SK-N-SH (cell line): ENCODE data around the gene SLC8A1. TPM values are rescaled to one million over a fixed set of nuclear protein-coding genes. Genes with fewer than 3 reads are reported as not detected.

Experiments used
- CTCF ChIA-PET: fragments of 300-600, 350-600 bp; formaldehyde crosslinking; extraction: SDS; loops from one replicate; lab custom pipeline; 2021; lab: Yijun Ruan, JAX
- POLR2A ChIA-PET: fragments of 350-600 bp; sonication (Branson Sonifier 250); formaldehyde crosslinking; extraction: SDS; loops from one replicate; lab custom pipeline; 2020; ENCODE audit warnings: antibody characterized with exemption, inconsistent platforms; lab: Yijun Ruan, JAX
- DNase-seq: peaks from one replicate; pipeline ENCODE4 v3.0.0; 2012
- H2AFZ ChIP-seq: fragments of 200-600 bp; sonication (generic); 2 replicates; pipeline ENCODE4 v1.8.1; 2016; ENCODE audit warnings: antibody characterized with exemption, mild to moderate bottlenecking, low read depth
- H3F3A ChIP-seq: fragments of 200-600 bp; sonication (generic); replicated peaks from 2 replicates; pipeline ENCODE3; 2016; ENCODE audit warnings: antibody characterized with exemption, mild to moderate bottlenecking; ENCODE audit not compliant: insufficient read depth
- H3K27ac ChIP-seq, 2 experiments: fragments of 200-500 bp in 1 of 2; fragments of 200-600 bp in 1 of 2; sonication (Bioruptor generic) in 1 of 2; sonication (generic), shearing (Covaris generic) in 1 of 2; 2 replicates each; pipeline versions ENCODE4 v1.5.1 to v1.6.1; 2014 to 2016; ENCODE audit warnings: low read depth in 2 of 2, inconsistent platforms in 1 of 2, low read length in 1 of 2, mild to moderate bottlenecking in 1 of 2, mixed read lengths in 1 of 2
- H3K27me3 ChIP-seq: fragments of 200-600 bp; sonication (generic), shearing (Covaris generic); 2 replicates; pipeline ENCODE4 v1.6.1; 2016; ENCODE audit warnings: mixed run types; ENCODE audit not compliant: insufficient read depth
- H3K36me3 ChIP-seq, 2 experiments: fragments of 200-500 bp in 1 of 2; fragments of 200-600 bp in 1 of 2; sonication (Bioruptor generic) in 1 of 2; sonication (generic) in 1 of 2; replicated peaks in 1 of 2; 2 replicates each; pipeline versions ENCODE3 to v1.5.1; 2014 to 2016; ENCODE audit warnings: low read length in 1 of 2, mild to moderate bottlenecking in 1 of 2; ENCODE audit not compliant: insufficient read depth in 2 of 2, control insufficient read depth in 1 of 2
- H3K4me1 ChIP-seq, 2 experiments: fragments of 200-500 bp in 1 of 2; fragments of 200-600 bp in 1 of 2; sonication (Bioruptor generic) in 1 of 2; sonication (generic), shearing (Covaris generic) in 1 of 2; 2 replicates each; pipeline versions ENCODE4 v1.5.1 to v1.6.1; 2014 to 2016; ENCODE audit warnings: low read depth in 1 of 2, low read length in 1 of 2, mixed run types in 1 of 2; ENCODE audit not compliant: insufficient read depth in 2 of 2, control insufficient read depth in 1 of 2
- H3K4me2 ChIP-seq: fragments of 200-600 bp; sonication (generic), shearing (Covaris generic); 2 replicates; pipeline ENCODE4 v1.6.1; 2017; ENCODE audit warnings: mixed run types
- H3K4me3 ChIP-seq, 2 experiments: fragments of 200-500 bp in 1 of 2; fragments of 200-600 bp in 1 of 2; sonication (Bioruptor generic) in 1 of 2; sonication (generic), shearing (Covaris generic) in 1 of 2; 2 replicates each; pipeline versions ENCODE4 v1.5.1 to v1.8.1; 2014 to 2016; ENCODE audit warnings: low read depth in 2 of 2, inconsistent platforms in 1 of 2, low read length in 1 of 2, mild to moderate bottlenecking in 1 of 2, mixed read lengths in 1 of 2, moderate library complexity in 1 of 2
- H3K79me2 ChIP-seq: fragments of 200-600 bp; sonication (generic); 2 replicates; pipeline ENCODE4 v1.8.1; 2017; ENCODE audit warnings: mild to moderate bottlenecking; ENCODE audit not compliant: insufficient read depth
- H3K9ac ChIP-seq: fragments of 200-600 bp; sonication (generic); 2 replicates; pipeline ENCODE4 v1.6.1; 2017; ENCODE audit warnings: mixed run types
- H3K9me2 ChIP-seq: fragments of 200-600 bp; sonication (generic); 2 replicates; pipeline ENCODE4 v1.6.1; 2017; ENCODE audit warnings: mixed run types
- H3K9me3 ChIP-seq: fragments of 200-600 bp; sonication (generic); 2 replicates; pipeline ENCODE4 v1.6.1; 2017; ENCODE audit warnings: mixed run types, mild to moderate bottlenecking, moderate library complexity
- H4K20me1 ChIP-seq: fragments of 200-600 bp; sonication (generic); 2 replicates; pipeline ENCODE4 v1.6.1; 2017; ENCODE audit warnings: mild to moderate bottlenecking, mixed run types; ENCODE audit not compliant: insufficient read depth
- ELF1 ChIP-seq: IDR thresholded peaks from 2 replicates; pipeline ENCODE4 v1.4.0; 2012
- EP300 ChIP-seq, 2 experiments: IDR thresholded peaks; 2 replicates each; pipeline versions ENCODE4 v1.4.0 to v1.6.1; 2012; ENCODE audit warnings: borderline replicate concordance in 1 of 2, low read depth in 1 of 2, low read length in 1 of 2
- FOXM1 ChIP-seq: IDR thresholded peaks from 2 replicates; pipeline ENCODE4 v1.4.0; 2012; ENCODE audit warnings: low read depth, mild to moderate bottlenecking
- MXI1 ChIP-seq: IDR thresholded peaks from 2 replicates; pipeline ENCODE4 v1.6.1; 2012; ENCODE audit warnings: mild to moderate bottlenecking, low read depth, low read length, improper control_type of control experiment
- NRF1 ChIP-seq: IDR thresholded peaks from 2 replicates; pipeline ENCODE4 v1.6.1; 2012; ENCODE audit warnings: low read depth, mild to moderate bottlenecking, low read length
- RCOR1 ChIP-seq: fragments of 150-350 bp; IDR thresholded peaks from 2 replicates; pipeline ENCODE4 v1.6.1; 2017; ENCODE audit warnings: antibody characterized with exemption, low read length
- RFX5 ChIP-seq: IDR thresholded peaks from 2 replicates; pipeline ENCODE4 v1.6.1; 2012; ENCODE audit warnings: mild to moderate bottlenecking, improper control_type of control experiment, low read length
- TEAD4 ChIP-seq: IDR thresholded peaks from 2 replicates; pipeline ENCODE4 v1.4.0; 2012; ENCODE audit warnings: mild to moderate bottlenecking, borderline replicate concordance; ENCODE audit not compliant: insufficient read depth
- YY1 ChIP-seq: IDR thresholded peaks from 2 replicates; pipeline ENCODE4 v1.4.0; 2012; ENCODE audit warnings: low read depth, mild to moderate bottlenecking
- WGBS: methylation state at CpG from one replicate; pipeline ENCODE4 v1.1.6; 2017; ENCODE audit warnings: low lambda C conversion rate; 5-methylcytosine and 5-hydroxymethylcytosine counted together
- polyA plus RNA-seq, 3 experiments: library from polyadenylated mRNA; depleted of rRNA; stranded (reverse); fragments of >200 nt; gene quantifications; 2 replicates each; pipeline ENCODE4 v1.2.3, GENCODE V29; 2012
- TF ChIP-seq, protein P1 (sequence below): fragments of 150-350 bp; IDR thresholded peaks from 2 replicates; pipeline ENCODE4 v1.6.1; 2017; ENCODE audit warnings: antibody characterized with exemption, low read length, low read depth, borderline replicate concordance
- TF ChIP-seq, protein P2 (sequence below): fragments of 200-600 bp; sonication (generic); IDR thresholded peaks from 2 replicates; pipeline ENCODE4 v1.6.1; 2017; ENCODE audit warnings: antibody characterized with exemption, mild to moderate bottlenecking, moderate library complexity
- TF ChIP-seq, protein P3 (sequence below): fragments of 150-350 bp; IDR thresholded peaks from 2 replicates; pipeline ENCODE4 v1.6.1; 2016; ENCODE audit warnings: mild to moderate bottlenecking, low read depth, low read length
- TF ChIP-seq, protein P4 (sequence below): IDR thresholded peaks from 2 replicates; pipeline ENCODE4 v1.4.0; 2012; ENCODE audit warnings: low read depth

Gene SLC8A1
- polyA plus RNA-seq, 1 of the 3 experiments (the other 2 are of a cell fraction): 3.2 TPM

DNA sequence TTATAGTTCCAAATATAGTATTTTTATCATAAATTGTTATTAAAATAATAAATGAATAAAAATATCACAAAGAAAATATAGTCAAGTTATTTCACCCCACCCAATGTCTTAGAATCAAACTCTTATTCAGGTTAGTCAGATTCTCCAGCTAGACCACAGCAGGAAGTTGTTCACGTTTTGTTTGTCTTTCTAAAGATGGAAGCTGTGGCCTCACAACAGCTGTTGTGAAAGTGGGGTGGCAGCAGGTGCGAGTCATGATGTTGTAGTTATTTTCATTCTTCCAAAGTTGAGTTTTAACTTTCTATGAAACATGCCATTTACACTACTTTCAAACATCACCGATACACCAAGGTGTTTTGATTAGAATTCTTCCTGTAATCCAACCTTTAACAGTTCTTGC is 272.9 kb downstream of the SLC8A1 start:
- Histone ChIP-seq H3K4me2 (no peak overlapping the region), H3K27ac (no peak overlapping the region), H3F3A (no peaks in the 10 kb centered on the region), H3K36me3 (no peaks in the 10 kb centered on the region), H3K9ac (no peak overlapping the region), H3K27me3 (no peaks in the 10 kb centered on the region), H3K9me2 (no peaks in the 10 kb centered on the region), H2AFZ (no peak overlapping the region), H3K9me3 (no peaks in the 10 kb centered on the region), H3K4me1 (no peaks in the 10 kb centered on the region), H3K79me2 (no peaks in the 10 kb centered on the region), H4K20me1 (no peaks in the 10 kb centered on the region), H3K4me3 (no peak overlapping the region)
- CTCF ChIA-PET: no interaction called here
- TF ChIP-seq MXI1: no peak
- TF ChIP-seq, protein P1, sequence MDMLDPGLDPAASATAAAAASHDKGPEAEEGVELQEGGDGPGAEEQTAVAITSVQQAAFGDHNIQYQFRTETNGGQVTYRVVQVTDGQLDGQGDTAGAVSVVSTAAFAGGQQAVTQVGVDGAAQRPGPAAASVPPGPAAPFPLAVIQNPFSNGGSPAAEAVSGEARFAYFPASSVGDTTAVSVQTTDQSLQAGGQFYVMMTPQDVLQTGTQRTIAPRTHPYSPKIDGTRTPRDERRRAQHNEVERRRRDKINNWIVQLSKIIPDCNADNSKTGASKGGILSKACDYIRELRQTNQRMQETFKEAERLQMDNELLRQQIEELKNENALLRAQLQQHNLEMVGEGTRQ: no peak
- TF ChIP-seq, protein P2, sequence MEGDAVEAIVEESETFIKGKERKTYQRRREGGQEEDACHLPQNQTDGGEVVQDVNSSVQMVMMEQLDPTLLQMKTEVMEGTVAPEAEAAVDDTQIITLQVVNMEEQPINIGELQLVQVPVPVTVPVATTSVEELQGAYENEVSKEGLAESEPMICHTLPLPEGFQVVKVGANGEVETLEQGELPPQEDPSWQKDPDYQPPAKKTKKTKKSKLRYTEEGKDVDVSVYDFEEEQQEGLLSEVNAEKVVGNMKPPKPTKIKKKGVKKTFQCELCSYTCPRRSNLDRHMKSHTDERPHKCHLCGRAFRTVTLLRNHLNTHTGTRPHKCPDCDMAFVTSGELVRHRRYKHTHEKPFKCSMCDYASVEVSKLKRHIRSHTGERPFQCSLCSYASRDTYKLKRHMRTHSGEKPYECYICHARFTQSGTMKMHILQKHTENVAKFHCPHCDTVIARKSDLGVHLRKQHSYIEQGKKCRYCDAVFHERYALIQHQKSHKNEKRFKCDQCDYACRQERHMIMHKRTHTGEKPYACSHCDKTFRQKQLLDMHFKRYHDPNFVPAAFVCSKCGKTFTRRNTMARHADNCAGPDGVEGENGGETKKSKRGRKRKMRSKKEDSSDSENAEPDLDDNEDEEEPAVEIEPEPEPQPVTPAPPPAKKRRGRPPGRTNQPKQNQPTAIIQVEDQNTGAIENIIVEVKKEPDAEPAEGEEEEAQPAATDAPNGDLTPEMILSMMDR: no peak
- TF ChIP-seq, protein P3, sequence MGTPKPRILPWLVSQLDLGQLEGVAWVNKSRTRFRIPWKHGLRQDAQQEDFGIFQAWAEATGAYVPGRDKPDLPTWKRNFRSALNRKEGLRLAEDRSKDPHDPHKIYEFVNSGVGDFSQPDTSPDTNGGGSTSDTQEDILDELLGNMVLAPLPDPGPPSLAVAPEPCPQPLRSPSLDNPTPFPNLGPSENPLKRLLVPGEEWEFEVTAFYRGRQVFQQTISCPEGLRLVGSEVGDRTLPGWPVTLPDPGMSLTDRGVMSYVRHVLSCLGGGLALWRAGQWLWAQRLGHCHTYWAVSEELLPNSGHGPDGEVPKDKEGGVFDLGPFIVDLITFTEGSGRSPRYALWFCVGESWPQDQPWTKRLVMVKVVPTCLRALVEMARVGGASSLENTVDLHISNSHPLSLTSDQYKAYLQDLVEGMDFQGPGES: no peak
- no peak for TF ChIP-seq RCOR1
- TF ChIP-seq RFX5: no peak
- TF ChIP-seq NRF1: no peak
- TF ChIP-seq, protein P4, sequence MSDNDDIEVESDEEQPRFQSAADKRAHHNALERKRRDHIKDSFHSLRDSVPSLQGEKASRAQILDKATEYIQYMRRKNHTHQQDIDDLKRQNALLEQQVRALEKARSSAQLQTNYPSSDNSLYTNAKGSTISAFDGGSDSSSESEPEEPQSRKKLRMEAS: no peak
- no peak for DNase-seq
- POLR2A ChIA-PET: no interaction called here
- 78% methylated on average over 3 of the region's 3 CpGs for WGBS

DNA sequence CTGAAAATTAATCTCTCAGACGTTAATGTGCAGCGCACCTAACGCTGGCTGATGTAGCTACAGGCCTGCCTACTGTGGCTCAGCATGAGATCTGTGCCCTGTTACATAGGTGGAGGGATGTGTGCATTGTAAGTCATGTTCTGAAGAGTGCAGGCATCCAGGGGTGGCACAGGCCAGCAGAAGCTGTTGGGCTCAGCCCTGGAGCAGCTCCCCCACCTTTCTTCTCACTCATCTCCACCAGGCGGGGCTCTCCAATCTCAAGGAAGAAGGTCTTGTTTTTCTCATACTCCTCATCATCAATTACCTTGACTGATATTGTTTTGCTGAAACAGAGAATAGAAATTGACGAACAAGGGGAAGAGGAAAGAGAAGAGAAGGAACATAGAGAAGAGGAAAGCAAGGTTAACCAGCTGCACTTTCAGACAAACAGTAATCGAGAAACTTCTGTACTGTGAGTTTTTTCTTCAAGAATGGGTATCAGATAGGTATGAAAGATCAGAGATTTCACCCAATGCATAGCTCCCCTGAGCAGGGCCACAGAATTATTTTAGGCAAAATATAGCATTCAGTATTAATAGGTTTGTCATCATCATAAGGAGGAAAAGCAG is 273.6 kb downstream of the SLC8A1 start:
- WGBS: 83% methylated on average over 6 of the region's 6 CpGs
- Histone ChIP-seq H3K79me2 (no peaks in the 10 kb centered on the region), H3K9ac (no peak overlapping the region), H3K4me1 (no peaks in the 10 kb centered on the region; a peak in 1 of 4 replicates), H3K4me3 (no peak overlapping the region), H3K27ac (no peak overlapping the region), H3K4me2 (no peak overlapping the region), H3K9me3 (no peaks in the 10 kb centered on the region), H2AFZ (no peak overlapping the region), H3K36me3 (no peaks in the 10 kb centered on the region), H3K27me3 (no peaks in the 10 kb centered on the region), H4K20me1 (no peaks in the 10 kb centered on the region), H3K9me2 (no peaks in the 10 kb centered on the region), H3F3A (no peaks in the 10 kb centered on the region)
- no peak for TF ChIP-seq FOXM1
- TF ChIP-seq RCOR1: no peak
- TF ChIP-seq EP300 (IDR thresholded peaks at IDR 0.05; ENCODE audit: borderline replicate concordance in 1 of 2, low read depth in 1 of 2, low read length in 1 of 2): no peak
- TF ChIP-seq, protein P1: no peak
- TF ChIP-seq ELF1: no peak
- TF ChIP-seq, protein P4: no peak
- TF ChIP-seq TEAD4: no peak
- no peak for TF ChIP-seq YY1
- no peak for DNase-seq
- CTCF ChIA-PET: interaction anchor here (0.9 kb wide), 1 partner anchor 28 kb away, joined by 3 read pairs; no protein-coding TSS in a partner anchor
- POLR2A ChIA-PET: no interaction called here
